HCT116 (cell line): Measurements from ENCODE around the gene ACOT7. TPM values are rescaled to one million over a fixed set of nuclear protein-coding genes. Genes with fewer than 3 reads are reported as not detected.

ENCODE experiments used
- ATAC-seq: fragments of 200-7000 bp; cut with Tn5 transposase; 2 replicates; pipeline ENCODE4 v1.9.1; 2020; ENCODE audit warnings: mild to moderate bottlenecking, moderate library complexity
- BruUV-seq: library from RNA; stranded (reverse); fragments of 400-500 nt; replicated peaks from 2 replicates; lab custom pipeline; 2021; lab: Mats Ljungman, UMichigan
- CTCF ChIA-PET: fragments of 300-600 bp; sonication (Branson Sonifier 250); formaldehyde crosslinking; loops from one replicate; lab custom pipeline; 2021; ENCODE audit warnings: antibody characterized with exemption; lab: Charles Lee
- POLR2A ChIA-PET: fragments of 300-600, 350-600 bp; sonication (Branson Sonifier 250); formaldehyde crosslinking; loops from one replicate; lab custom pipeline; 2021; ENCODE audit warnings: antibody characterized with exemption; lab: Charles Lee
- RAD21 ChIA-PET, 2 experiments: fragments of 300-600 bp; sonication (Branson Sonifier 250); formaldehyde crosslinking; loops; one replicate each; lab custom pipeline; 2023; ENCODE audit warnings: low total read pairs in 2 of 2; ENCODE audit not compliant: uncharacterized antibody in 2 of 2, unreplicated experiment in 2 of 2, low non-redundant PET in 1 of 2; lab: Charles Lee
- DNase-seq: peaks from one replicate; pipeline ENCODE4 v3.0.0-alpha.2; 2010; ENCODE audit warnings: low read depth, low spot score
- H2AFZ ChIP-seq: fragments of 200-600 bp; shearing (Covaris generic), sonication (generic); 2 replicates; pipeline ENCODE4 v1.6.1; 2017; ENCODE audit warnings: low read depth, mixed run types, mixed read lengths, antibody characterized with exemption, low read length; ENCODE audit not compliant: poor library complexity, severe bottlenecking
- H3K27ac ChIP-seq: 2 replicates; pipeline ENCODE4 v1.5.1; 2012; ENCODE audit warnings: low read depth, low read length
- H3K27me3 ChIP-seq: fragments of 200-600 bp; sonication (generic); 2 replicates; pipeline ENCODE4 v1.6.1; 2016; ENCODE audit warnings: mixed run types, low read length, mixed read lengths; ENCODE audit not compliant: insufficient read depth
- H3K36me3 ChIP-seq, 2 experiments: fragments of 200-500 bp in 1 of 2; fragments of 200-600 bp in 1 of 2; sonication (Bioruptor generic) in 1 of 2; sonication (generic) in 1 of 2; 2 replicates each; pipeline versions ENCODE4 v1.5.1 to v1.6.1; 2014 to 2016; ENCODE audit warnings: low read length in 2 of 2, inconsistent platforms in 1 of 2, mixed read lengths in 1 of 2, mixed run types in 1 of 2; ENCODE audit not compliant: insufficient read depth in 2 of 2, control insufficient read depth in 1 of 2
- H3K4me1 ChIP-seq, 2 experiments: fragments of 200-600 bp in 1 of 2; sonication (generic) in 1 of 2; 2 replicates each; pipeline versions ENCODE4 v1.5.1 to v1.6.1; 2012 to 2017; ENCODE audit warnings: low read length in 2 of 2, inconsistent platforms in 1 of 2, mild to moderate bottlenecking in 1 of 2, mixed read lengths in 1 of 2, mixed run types in 1 of 2, moderate library complexity in 1 of 2; ENCODE audit not compliant: insufficient read depth in 2 of 2, control insufficient read depth in 1 of 2
- H3K4me2 ChIP-seq: fragments of 200-600 bp; sonication (generic); 2 replicates; pipeline ENCODE4 v1.6.1; 2017; ENCODE audit warnings: mixed run types, low read length, mixed read lengths
- H3K4me3 ChIP-seq, 2 experiments: fragments of 200-600 bp in 1 of 2; sonication (generic) in 1 of 2; replicated peaks in 1 of 2; 2 replicates each; pipeline ENCODE4 v1.5.1; 2011 to 2016; ENCODE audit warnings: low read length in 2 of 2, control low read depth in 1 of 2, low read depth in 1 of 2, mild to moderate bottlenecking in 1 of 2, mixed read lengths in 1 of 2, mixed run types in 1 of 2
- H3K79me2 ChIP-seq: fragments of 200-600 bp; sonication (generic); 2 replicates; pipeline ENCODE4 v1.6.1; 2017; ENCODE audit warnings: mild to moderate bottlenecking, mixed run types, low read length, moderate library complexity, mixed read lengths; ENCODE audit not compliant: insufficient read depth
- H3K9ac ChIP-seq: fragments of 200-600 bp; sonication (generic); 2 replicates; pipeline ENCODE4 v1.6.1; 2016; ENCODE audit warnings: low read length, mixed read lengths
- H3K9me2 ChIP-seq: fragments of 200-600 bp; sonication (generic), shearing (Covaris generic); 2 replicates; pipeline ENCODE4 v1.6.1; 2017; ENCODE audit warnings: mixed run types, mild to moderate bottlenecking, moderate library complexity; ENCODE audit not compliant: insufficient read depth
- H3K9me3 ChIP-seq, 2 experiments: fragments of 200-500 bp in 1 of 2; fragments of 200-600 bp in 1 of 2; sonication (Bioruptor generic) in 1 of 2; sonication (generic) in 1 of 2; 2 replicates each; pipeline ENCODE4 v1.6.1; 2014 to 2017; ENCODE audit warnings: low read length in 2 of 2, mixed read lengths in 2 of 2, inconsistent platforms in 1 of 2, low read depth in 1 of 2, mild to moderate bottlenecking in 1 of 2, mixed run types in 1 of 2, moderate library complexity in 1 of 2; ENCODE audit not compliant: control insufficient read depth in 1 of 2, insufficient read depth in 1 of 2
- H4K20me1 ChIP-seq: fragments of 200-600 bp; sonication (generic), shearing (Covaris generic); 2 replicates; pipeline ENCODE4 v1.6.1; 2017; ENCODE audit warnings: mixed run types, mild to moderate bottlenecking, moderate library complexity; ENCODE audit not compliant: insufficient read depth
- CBX3 ChIP-seq: IDR thresholded peaks from 2 replicates; pipeline ENCODE4 v1.6.1; 2012; ENCODE audit warnings: low read depth
- CEBPB ChIP-seq: IDR thresholded peaks from 2 replicates; pipeline ENCODE4 v1.6.1; 2012; ENCODE audit warnings: low read depth
- EGR1 ChIP-seq: IDR thresholded peaks from 2 replicates; pipeline ENCODE4 v1.6.1; 2012; ENCODE audit warnings: low read depth
- ELF1 ChIP-seq: IDR thresholded peaks from 2 replicates; pipeline ENCODE4 v1.6.1; 2012; ENCODE audit warnings: low read depth, borderline replicate concordance
- EZH2 ChIP-seq: fragments of 200-600 bp; sonication (generic); IDR thresholded peaks from 2 replicates; pipeline ENCODE4 v1.6.1; 2017; ENCODE audit warnings: antibody characterized with exemption, mixed run types
- EZH2phosphoT487 ChIP-seq: fragments of 200-600 bp; IDR thresholded peaks from 2 replicates; pipeline ENCODE4 v1.6.1; 2018; ENCODE audit warnings: antibody characterized with exemption, borderline replicate concordance
- FOSL1 ChIP-seq: IDR thresholded peaks from 2 replicates; pipeline ENCODE4 v1.6.1; 2012; ENCODE audit warnings: low read depth
- JUND ChIP-seq: IDR thresholded peaks from 2 replicates; pipeline ENCODE4 v1.6.1; 2012
- POLR2A ChIP-seq: IDR thresholded peaks from 2 replicates; pipeline ENCODE4 v1.7.0; 2011; ENCODE audit warnings: borderline replicate concordance; ENCODE audit not compliant: insufficient read depth, insufficient read length; ENCODE audit errors: extremely low read depth
- POLR2AphosphoS5 ChIP-seq: IDR thresholded peaks from 2 replicates; pipeline ENCODE4 v1.6.1; 2011; ENCODE audit warnings: mild to moderate bottlenecking, low read depth, low read length, moderate library complexity
- RAD21 ChIP-seq: IDR thresholded peaks from 2 replicates; pipeline ENCODE4 v1.6.1; 2012; ENCODE audit warnings: low read depth, mild to moderate bottlenecking
- SIN3A ChIP-seq: IDR thresholded peaks from 2 replicates; pipeline ENCODE4 v1.6.1; 2012; ENCODE audit warnings: low read depth
- SRF ChIP-seq: IDR thresholded peaks from 2 replicates; pipeline ENCODE4 v1.6.1; 2012; ENCODE audit warnings: low read depth
- TCF7L2 ChIP-seq: IDR thresholded peaks from 2 replicates; pipeline ENCODE4 v1.7.0; 2011; ENCODE audit warnings: borderline replicate concordance, inconsistent platforms; ENCODE audit not compliant: insufficient read depth, insufficient read length; ENCODE audit errors: extremely low read depth
- YY1 ChIP-seq: IDR thresholded peaks from 2 replicates; pipeline ENCODE4 v1.6.1; 2011; ENCODE audit warnings: low read length, low read depth, moderate library complexity, mild to moderate bottlenecking; ENCODE audit not compliant: insufficient replicate concordance; ENCODE audit errors: extremely low read depth
- ZFX ChIP-seq: fragments of 450-650 bp; IDR thresholded peaks from 2 replicates; pipeline ENCODE4 v1.6.1; 2017
- intact Hi-C: fragments of 100-400 bp; cut with micrococcal nuclease; formaldehyde crosslinking; loops from 2 replicates; pipeline ENCODE4 v1.10.0; 2022
- total RNA-seq: library from RNA; stranded (reverse); gene quantifications from one replicate; pipeline ENCODE4 v1.2.1, GENCODE V29; 2021; ENCODE audit not compliant: unreplicated experiment
- TF ChIP-seq, protein P1 (sequence below): IDR thresholded peaks from 2 replicates; pipeline ENCODE4 v1.6.1; 2012
- TF ChIP-seq, protein P2 (sequence below): IDR thresholded peaks from 2 replicates; pipeline ENCODE4 v1.6.1; 2011; ENCODE audit warnings: mild to moderate bottlenecking, low read length, moderate library complexity; ENCODE audit not compliant: insufficient replicate concordance; ENCODE audit errors: extremely low read depth
- TF ChIP-seq, protein P3 (sequence below): IDR thresholded peaks from 2 replicates; pipeline ENCODE4 v1.6.1; 2012
- TF ChIP-seq, protein P4 (sequence below), 3 experiments: fragments of 200-600 bp in 1 of 3; sonication (generic) in 1 of 3; IDR thresholded peaks in 2 of 3; conservative IDR thresholded peaks in 1 of 3; 2 replicates each; pipeline ENCODE4 v1.5.1; 2012 to 2017; ENCODE audit warnings: low read depth in 2 of 3, low read length in 2 of 3, antibody characterized with exemption in 1 of 3, borderline replicate concordance in 1 of 3, control low read depth in 1 of 3, mild to moderate bottlenecking in 1 of 3, mixed read lengths in 1 of 3, mixed run types in 1 of 3, moderate library complexity in 1 of 3; ENCODE audit not compliant: insufficient read depth in 1 of 3

ACOT7 gene
- total RNA-seq, 1 experiment from 2014 or later = 162 TPM

DNA sequence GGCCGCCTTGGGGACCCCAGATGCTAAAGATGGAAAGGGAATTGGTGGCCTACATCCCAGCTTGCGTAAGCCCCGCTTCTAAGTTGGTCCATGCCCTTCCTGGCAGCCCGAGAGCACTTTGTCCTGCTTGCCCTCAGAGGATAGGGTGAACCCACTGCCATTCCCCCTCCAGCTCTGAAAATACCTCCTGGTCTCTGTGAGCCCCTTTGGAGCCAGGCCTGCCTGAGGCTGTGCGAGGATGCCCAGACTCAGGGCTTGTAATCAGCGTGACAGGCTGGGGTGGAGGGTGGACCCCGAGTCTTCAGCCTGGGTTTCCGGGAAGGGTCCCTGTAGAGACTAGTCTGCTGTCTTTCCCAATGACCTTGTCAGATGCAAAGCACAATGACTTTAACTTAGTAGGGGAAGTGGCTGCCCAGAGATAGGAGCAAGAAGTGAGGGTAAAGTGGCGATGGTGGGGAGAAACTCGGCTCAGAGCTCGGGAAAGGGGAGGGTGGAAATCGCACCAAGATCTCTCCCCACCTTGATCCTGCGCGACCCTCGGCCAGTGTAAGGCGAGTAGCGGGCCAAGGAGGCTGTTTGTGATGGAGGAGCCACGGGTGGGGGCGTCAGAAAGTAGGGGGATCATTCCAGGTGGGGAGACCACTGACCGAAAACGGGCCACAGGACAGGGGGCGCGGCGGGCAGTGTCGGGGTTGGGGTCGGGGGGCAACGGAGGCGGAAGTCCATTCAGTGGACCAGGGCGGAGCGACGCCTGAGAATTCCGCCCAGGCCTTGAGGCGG is 152.3 kb downstream of the ACOT7 start (continued):
- no peak for TF ChIP-seq EZH2phosphoT487

DNA sequence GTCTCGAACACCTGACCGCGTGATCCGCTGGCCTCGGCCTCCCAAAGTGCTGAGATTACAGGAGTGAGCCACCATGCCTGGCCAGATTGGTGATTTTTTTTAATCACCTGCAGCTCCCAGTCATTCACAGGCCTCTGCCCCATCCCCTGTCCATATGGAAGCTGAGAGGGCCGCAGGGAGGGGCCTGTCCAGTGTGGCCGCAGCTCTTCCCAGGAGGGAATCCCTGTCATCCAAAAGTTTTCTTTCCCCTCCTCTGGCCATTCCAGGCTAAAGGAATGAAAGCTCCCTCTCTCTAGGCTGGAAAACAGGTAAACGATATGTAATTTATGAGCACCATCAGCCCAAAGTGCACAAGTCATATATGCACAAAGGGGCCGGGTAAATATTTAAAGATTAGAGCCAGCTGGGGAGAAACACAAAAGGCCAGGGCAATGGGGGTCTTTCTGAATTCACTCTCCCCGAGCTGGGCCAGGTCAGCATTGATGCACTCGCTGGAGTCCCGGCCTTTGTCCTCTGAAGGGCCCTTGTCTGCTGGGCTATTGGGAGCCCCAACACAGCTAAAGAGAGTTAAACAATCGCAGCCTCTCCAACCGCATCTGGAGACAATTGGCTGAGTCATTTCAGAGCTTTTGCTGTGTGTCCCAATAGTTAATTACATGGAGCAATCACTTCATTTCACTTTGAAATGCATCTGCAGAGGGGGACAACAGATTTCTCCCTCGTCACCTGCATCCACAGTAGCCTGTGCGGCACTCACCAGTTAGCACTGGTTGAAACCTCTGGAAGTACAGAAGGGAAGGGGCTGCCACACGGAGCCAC is 153.4 kb downstream of the ACOT7 start:
- no peak for ATAC-seq
- DNase-seq = no peak
- H3K27me3 ChIP-seq = no peaks in the 10 kb centered on the region
- no peak overlapping the region for H3K9ac ChIP-seq
- ChIA-PET RAD21 (no interaction called here), CTCF (interaction anchor here (1.2 kb wide), 1 partner anchor 35 kb away, joined by 5 read pairs; no protein-coding TSS in a partner anchor), POLR2A (no interaction called here)
- no TSS peak for BruUV-seq
- H3K27ac ChIP-seq = no peak overlapping the region
- peaks cover 8 to 40% of the 10 kb centered on the region in 2 experiments; a peak in 3 of 4 replicates for H3K4me1 ChIP-seq
- H3K79me2 ChIP-seq = peaks cover 4% of the 10 kb centered on the region
- no peaks in the 10 kb centered on the region for H3K9me3 ChIP-seq
- no peak overlapping the region for H2AFZ ChIP-seq
- no peaks in the 10 kb centered on the region for H4K20me1 ChIP-seq
- no peaks in the 10 kb centered on the region for H3K36me3 ChIP-seq
- TF ChIP-seq SRF = no peak
- no peak for TF ChIP-seq POLR2AphosphoS5
- no peak for TF ChIP-seq YY1
- TF ChIP-seq ELF1 = no peak
- TF ChIP-seq, protein P1, sequence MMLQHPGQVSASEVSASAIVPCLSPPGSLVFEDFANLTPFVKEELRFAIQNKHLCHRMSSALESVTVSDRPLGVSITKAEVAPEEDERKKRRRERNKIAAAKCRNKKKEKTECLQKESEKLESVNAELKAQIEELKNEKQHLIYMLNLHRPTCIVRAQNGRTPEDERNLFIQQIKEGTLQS = no peak
- TF ChIP-seq RAD21 = no peak
- no peak for TF ChIP-seq CBX3
- no peak for TF ChIP-seq CEBPB
- no peak for TF ChIP-seq EZH2
- TF ChIP-seq, protein P2, sequence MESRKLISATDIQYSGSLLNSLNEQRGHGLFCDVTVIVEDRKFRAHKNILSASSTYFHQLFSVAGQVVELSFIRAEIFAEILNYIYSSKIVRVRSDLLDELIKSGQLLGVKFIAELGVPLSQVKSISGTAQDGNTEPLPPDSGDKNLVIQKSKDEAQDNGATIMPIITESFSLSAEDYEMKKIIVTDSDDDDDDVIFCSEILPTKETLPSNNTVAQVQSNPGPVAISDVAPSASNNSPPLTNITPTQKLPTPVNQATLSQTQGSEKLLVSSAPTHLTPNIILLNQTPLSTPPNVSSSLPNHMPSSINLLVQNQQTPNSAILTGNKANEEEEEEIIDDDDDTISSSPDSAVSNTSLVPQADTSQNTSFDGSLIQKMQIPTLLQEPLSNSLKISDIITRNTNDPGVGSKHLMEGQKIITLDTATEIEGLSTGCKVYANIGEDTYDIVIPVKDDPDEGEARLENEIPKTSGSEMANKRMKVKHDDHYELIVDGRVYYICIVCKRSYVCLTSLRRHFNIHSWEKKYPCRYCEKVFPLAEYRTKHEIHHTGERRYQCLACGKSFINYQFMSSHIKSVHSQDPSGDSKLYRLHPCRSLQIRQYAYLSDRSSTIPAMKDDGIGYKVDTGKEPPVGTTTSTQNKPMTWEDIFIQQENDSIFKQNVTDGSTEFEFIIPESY = no peak
- TF ChIP-seq POLR2A = no peak
- TF ChIP-seq EGR1 = no peak
- TF ChIP-seq ZFX = no peak
- TF ChIP-seq FOSL1 = no peak
- TF ChIP-seq TCF7L2 = no peak
- TF ChIP-seq, protein P3, sequence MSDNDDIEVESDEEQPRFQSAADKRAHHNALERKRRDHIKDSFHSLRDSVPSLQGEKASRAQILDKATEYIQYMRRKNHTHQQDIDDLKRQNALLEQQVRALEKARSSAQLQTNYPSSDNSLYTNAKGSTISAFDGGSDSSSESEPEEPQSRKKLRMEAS = no peak
- TF ChIP-seq, protein P4, sequence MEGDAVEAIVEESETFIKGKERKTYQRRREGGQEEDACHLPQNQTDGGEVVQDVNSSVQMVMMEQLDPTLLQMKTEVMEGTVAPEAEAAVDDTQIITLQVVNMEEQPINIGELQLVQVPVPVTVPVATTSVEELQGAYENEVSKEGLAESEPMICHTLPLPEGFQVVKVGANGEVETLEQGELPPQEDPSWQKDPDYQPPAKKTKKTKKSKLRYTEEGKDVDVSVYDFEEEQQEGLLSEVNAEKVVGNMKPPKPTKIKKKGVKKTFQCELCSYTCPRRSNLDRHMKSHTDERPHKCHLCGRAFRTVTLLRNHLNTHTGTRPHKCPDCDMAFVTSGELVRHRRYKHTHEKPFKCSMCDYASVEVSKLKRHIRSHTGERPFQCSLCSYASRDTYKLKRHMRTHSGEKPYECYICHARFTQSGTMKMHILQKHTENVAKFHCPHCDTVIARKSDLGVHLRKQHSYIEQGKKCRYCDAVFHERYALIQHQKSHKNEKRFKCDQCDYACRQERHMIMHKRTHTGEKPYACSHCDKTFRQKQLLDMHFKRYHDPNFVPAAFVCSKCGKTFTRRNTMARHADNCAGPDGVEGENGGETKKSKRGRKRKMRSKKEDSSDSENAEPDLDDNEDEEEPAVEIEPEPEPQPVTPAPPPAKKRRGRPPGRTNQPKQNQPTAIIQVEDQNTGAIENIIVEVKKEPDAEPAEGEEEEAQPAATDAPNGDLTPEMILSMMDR (IDR thresholded peaks at IDR 0.05 in 2 of 3, conservative IDR thresholded peaks at IDR 0.05 in 1 of 3; ENCODE audit: borderline replicate concordance in 1 of 3, insufficient read depth in 1 of 3, low read depth in 2 of 3, low read length in 2 of 3) = no peak
- TF ChIP-seq JUND = no peak
- TF ChIP-seq SIN3A = no peak
- intact Hi-C loops = no loop called here
- H3K4me3 ChIP-seq = no peak overlapping the region
- no peak overlapping the region for H3K4me2 ChIP-seq
- no peaks in the 10 kb centered on the region for H3K9me2 ChIP-seq
